ENCODE measurements around the gene TSSK6.

The TSSK6 gene

DNA sequence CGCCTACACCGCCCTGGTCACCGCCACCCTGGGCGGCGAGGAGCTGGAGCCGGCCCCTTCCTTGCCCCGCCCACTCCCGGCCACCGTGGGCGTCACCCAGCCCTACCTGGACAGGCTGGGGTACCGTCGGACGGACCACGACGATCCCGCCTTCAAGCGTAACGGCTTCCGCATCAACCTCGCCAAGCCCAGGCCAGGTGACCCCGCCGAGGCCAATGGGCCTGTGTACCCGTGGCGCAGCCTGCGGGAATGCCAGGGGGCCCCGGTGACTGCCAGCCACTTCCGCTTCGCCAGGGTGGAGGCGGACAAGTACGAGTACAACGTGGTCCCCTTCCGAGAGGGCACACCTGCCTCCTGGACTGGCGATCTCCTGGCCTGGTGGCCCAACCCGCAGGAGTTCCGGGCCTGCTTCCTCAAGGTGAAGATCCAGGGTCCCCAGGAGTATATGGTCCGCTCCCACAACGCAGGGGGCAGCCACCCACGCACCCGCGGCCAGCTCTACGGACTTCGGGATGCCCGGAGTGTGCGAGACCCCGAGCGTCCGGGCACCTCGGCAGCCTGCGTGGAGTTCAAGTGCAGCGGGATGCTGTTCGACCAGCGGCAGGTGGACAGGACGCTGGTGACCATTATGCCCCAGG, 29.7 kb upstream of the TSSK6 start:
- TF ChIP-seq, protein P1, sequence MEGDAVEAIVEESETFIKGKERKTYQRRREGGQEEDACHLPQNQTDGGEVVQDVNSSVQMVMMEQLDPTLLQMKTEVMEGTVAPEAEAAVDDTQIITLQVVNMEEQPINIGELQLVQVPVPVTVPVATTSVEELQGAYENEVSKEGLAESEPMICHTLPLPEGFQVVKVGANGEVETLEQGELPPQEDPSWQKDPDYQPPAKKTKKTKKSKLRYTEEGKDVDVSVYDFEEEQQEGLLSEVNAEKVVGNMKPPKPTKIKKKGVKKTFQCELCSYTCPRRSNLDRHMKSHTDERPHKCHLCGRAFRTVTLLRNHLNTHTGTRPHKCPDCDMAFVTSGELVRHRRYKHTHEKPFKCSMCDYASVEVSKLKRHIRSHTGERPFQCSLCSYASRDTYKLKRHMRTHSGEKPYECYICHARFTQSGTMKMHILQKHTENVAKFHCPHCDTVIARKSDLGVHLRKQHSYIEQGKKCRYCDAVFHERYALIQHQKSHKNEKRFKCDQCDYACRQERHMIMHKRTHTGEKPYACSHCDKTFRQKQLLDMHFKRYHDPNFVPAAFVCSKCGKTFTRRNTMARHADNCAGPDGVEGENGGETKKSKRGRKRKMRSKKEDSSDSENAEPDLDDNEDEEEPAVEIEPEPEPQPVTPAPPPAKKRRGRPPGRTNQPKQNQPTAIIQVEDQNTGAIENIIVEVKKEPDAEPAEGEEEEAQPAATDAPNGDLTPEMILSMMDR (IDR thresholded peaks at IDR 0.05; ENCODE audit: low read depth, low read length), result no peak

DNA sequence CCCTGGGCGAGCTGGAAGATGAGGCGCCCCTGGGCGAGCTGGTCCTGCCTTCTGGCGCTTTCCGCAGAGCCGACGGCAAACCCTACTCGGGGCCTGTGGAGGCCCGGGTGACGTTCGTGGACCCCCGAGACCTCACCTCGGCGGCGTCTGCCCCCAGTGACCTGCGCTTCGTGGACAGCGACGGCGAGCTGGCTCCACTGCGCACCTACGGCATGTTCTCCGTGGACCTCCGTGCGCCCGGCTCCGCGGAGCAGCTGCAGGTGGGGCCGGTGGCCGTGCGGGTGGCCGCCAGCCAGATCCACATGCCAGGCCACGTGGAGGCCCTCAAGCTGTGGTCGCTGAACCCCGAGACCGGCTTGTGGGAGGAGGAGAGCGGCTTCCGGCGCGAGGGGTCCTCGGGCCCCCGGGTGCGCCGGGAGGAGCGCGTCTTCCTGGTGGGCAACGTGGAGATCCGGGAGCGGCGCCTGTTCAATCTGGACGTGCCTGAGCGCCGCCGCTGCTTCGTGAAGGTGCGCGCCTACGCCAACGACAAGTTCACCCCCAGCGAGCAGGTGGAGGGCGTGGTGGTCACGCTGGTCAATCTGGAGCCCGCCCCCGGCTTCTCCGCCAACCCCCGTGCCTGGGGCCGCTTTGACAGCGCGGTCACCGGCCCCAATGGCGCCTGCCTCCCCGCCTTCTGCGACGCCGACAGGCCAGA, 29.1 kb upstream of the TSSK6 start:
- DNase-seq (ENCODE audit: extremely low read depth, low read depth), result no peak
- TF ChIP-seq, protein P1 (IDR thresholded peaks at IDR 0.05; ENCODE audit: low read depth, low read length), result no peak

More for the DNA sequence above, 29.7 kb upstream of the TSSK6 start:
- DNase-seq (ENCODE audit: extremely low read depth, low read depth), result no peak

DNA sequence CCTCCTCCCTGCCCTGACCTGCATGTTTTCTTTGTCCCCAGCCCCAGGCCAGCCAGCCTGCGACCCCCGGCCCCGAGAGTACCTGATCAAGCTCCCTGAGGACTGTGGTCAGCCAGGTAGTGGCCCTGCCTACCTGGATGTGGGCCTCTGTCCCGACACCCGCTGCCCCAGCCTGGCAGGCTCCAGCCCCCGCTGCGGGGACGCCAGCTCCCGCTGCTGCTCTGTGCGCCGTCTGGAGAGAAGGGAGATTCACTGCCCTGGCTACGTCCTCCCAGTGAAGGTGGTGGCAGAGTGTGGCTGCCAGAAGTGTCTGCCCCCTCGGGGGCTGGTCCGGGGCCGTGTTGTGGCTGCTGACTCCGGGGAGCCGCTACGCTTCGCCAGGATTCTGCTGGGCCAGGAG, 28.3 kb upstream of the TSSK6 start:
- TF ChIP-seq, protein P1 (IDR thresholded peaks at IDR 0.05; ENCODE audit: low read depth, low read length), result no peak
- no peak for DNase-seq (ENCODE audit: extremely low read depth, low read depth)

DNA sequence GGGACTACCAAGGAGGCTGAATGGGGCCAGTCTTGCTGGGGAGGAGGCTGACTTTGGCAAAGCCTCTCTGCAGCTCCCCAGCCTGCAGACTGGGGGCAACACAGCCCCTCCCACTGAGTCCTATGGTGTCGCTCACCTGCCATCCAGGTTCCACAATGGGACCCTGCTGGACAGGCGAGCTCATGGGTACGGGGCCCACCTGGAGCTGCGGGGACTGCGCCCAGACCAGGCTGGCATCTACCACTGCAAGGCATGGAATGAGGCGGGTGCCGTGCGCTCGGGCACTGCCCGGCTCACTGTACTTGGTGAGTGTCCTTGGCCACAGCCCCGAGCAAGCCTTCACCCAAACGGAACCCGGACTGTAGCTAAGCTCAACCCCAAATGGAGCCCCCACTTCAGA, 27.8 kb upstream of the TSSK6 start:
- no peak for DNase-seq (ENCODE audit: extremely low read depth, low read depth)
- TF ChIP-seq, protein P1 (IDR thresholded peaks at IDR 0.05; ENCODE audit: low read depth, low read length), result no peak

DNA sequence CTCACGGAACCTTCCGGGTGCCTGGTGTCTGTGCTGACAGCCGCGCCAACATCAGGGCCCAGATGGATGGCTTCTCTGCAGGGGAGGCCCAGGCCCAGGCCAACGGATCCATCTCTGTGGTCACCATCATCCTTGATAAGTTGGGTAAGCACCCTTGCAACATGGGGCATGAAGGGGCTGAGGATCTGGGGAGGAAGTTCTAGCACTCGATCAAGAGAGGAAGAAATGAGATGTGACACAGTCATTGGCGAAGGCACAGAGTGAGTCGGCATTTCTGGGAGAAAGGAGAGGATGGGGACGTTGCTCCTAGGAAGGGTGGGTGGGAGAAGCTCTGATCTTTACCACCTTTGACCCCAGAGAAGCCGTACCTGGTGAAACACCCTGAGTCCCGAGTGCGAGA, 27.2 kb upstream of the TSSK6 start:
- DNase-seq (ENCODE audit: extremely low read depth, low read depth), result no peak

DNA sequence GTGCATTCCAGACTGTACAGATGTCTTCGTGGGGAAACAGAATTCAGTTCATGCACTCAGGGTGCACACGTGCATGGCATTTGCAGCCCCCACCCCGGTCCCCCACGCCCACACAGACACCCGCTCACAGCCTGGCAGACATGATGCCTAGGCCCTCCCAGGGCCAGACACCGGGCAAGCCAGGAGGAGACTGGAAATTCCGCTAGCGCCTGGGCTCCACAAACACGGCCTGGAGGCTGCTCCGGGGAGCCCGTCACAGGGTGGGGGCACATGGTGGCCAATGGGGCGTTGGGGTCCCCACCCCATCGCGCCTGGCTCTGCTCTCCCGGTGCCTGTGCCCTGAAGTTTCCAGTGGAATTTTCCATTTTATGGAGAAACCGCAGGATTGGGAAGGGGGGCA, 26.3 kb upstream of the TSSK6 start:
- DNase-seq (ENCODE audit: extremely low read depth, low read depth), result no peak
- TF ChIP-seq, protein P1 (IDR thresholded peaks at IDR 0.05; ENCODE audit: low read depth, low read length), result no peak

More for the DNA sequence above, 27.2 kb upstream of the TSSK6 start:
- TF ChIP-seq, protein P1 (IDR thresholded peaks at IDR 0.05; ENCODE audit: low read depth, low read length), result no peak

DNA sequence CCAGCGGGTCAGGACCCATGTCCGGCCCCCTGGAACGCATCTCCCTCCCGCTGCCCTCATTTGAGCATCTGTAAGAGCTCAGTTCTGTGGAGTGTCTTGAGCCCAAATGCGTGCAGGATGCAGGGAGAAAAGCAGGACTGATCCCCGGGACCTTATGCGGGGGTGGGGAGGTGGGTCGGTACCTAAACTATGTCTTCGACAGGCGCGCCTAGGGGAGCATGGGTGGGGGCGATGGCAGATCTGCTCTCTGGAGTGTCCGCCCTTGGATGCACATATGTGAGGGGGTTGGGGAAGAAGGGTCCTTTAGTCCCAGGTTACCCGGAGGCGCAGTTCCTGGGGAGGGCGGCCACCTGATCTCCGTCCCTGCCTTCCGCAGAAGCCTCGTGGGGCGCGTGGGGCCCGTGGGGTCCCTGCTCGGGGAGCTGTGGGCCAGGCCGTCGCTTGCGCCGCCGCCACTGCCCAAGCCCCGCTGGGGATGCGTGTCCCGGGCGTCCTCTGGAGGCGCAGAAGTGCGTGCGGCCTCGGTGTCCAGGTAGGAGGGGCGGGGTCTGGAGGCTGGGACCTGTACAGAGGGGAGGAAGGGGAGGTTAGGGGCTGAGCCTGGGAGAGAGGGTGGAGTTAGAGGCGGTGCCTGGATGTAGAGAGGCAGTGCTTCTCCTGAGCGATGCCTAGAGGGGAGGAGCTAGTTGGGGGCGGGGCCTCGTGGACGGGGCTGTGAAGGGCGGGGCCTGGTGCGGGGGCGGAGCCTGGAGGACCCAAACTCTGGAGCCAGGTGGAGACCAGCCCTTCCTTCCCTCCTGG, 25.6 kb upstream of the TSSK6 start:
- TF ChIP-seq, protein P1 (IDR thresholded peaks at IDR 0.05; ENCODE audit: low read depth, low read length), result no peak
- DNase-seq (ENCODE audit: extremely low read depth, low read depth), result no peak
